Adrenal gland (tissue), 5 donors: ENCODE data around the gene PHB1.

Source experiments
- POLR2A ChIP-seq, 2 donors: fragments of 450-650 bp; IDR thresholded peaks; one replicate each; pipeline ENCODE4 v1.6.1; 2017; ENCODE audit warnings: antibody characterized with exemption in 2 of 2, mild to moderate bottlenecking in 2 of 2, moderate library complexity in 1 of 2
- TF ChIP-seq, protein P1 (sequence below), 6 experiments: fragments of 450-650 bp in 4 of 6; fragments of 200-600 bp in 2 of 6; sonication (generic) in 1 of 6; IDR thresholded peaks; 1 replicate in 5 of 6; 2 replicates in 1 of 6; pipeline versions ENCODE4 v1.5.1 to v1.8.0; 2016 to 2021; ENCODE audit warnings: antibody characterized with exemption in 6 of 6, mild to moderate bottlenecking in 2 of 6, moderate library complexity in 1 of 6
- donor health status: DM: no; HTN: no; CAD: no.

GRCh38 chr17:49361129-49361901 is 53.4 kb downstream of the PHB1 start:
- TF ChIP-seq, protein P1, sequence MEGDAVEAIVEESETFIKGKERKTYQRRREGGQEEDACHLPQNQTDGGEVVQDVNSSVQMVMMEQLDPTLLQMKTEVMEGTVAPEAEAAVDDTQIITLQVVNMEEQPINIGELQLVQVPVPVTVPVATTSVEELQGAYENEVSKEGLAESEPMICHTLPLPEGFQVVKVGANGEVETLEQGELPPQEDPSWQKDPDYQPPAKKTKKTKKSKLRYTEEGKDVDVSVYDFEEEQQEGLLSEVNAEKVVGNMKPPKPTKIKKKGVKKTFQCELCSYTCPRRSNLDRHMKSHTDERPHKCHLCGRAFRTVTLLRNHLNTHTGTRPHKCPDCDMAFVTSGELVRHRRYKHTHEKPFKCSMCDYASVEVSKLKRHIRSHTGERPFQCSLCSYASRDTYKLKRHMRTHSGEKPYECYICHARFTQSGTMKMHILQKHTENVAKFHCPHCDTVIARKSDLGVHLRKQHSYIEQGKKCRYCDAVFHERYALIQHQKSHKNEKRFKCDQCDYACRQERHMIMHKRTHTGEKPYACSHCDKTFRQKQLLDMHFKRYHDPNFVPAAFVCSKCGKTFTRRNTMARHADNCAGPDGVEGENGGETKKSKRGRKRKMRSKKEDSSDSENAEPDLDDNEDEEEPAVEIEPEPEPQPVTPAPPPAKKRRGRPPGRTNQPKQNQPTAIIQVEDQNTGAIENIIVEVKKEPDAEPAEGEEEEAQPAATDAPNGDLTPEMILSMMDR (IDR thresholded peaks at IDR 0.05), result no peak
- TF ChIP-seq POLR2A (IDR thresholded peaks at IDR 0.05), result no peak
